Measurements from ENCODE around the gene ZNF324B. TPM values are rescaled to one million over a fixed set of nuclear protein-coding genes. Genes with fewer than 3 reads are reported as not detected.
A peak's percentile ranks its signal among the peaks of the same experiment; 100 is the strongest.

The ZNF324B gene
- total and polyA plus RNA-seq, 2 donors (not counting 1 experiment from before 2014, with no cell fraction given), result 5.6 to 17.4 TPM

GRCh38 chr19:58453743-58454142, 2.3 kb downstream of the ZNF324B start:
- H3K4me1 ChIP-seq (ENCODE audit: control insufficient read depth in 2 of 2, insufficient read depth in 2 of 2, low read length in 2 of 2), result peaks cover 5 to 12% of the 10 kb centered on the region in 2 donors
- H3K9ac ChIP-seq (ENCODE audit: low read length), result no peak overlapping the region
- ChIA-PET CTCF (no interaction called here), POLR2A (interaction anchor here (1.4 kb wide), 1 partner anchor 22 kb away, joined by 3 read pairs; the partner anchor contains the start of gene ZNF446)
- DNase-seq (no peak), ATAC-seq (ENCODE audit: low read depth) (no peak)
- no peak overlapping the region for H2AFZ ChIP-seq (ENCODE audit: insufficient read depth, low read depth, low read length, poor library complexity, severe bottlenecking)
- no peak for TF ChIP-seq EZH2 (IDR thresholded peaks at IDR 0.05; ENCODE audit: borderline replicate concordance, insufficient read depth, low read depth, low read length, poor library complexity, severe bottlenecking)
- TF ChIP-seq CTCF (IDR thresholded peaks at IDR 0.05), result no peak
- intact Hi-C loops (cut with micrococcal nuclease), result loop anchor here (5.0 kb wide), 2 partner anchors 91 to 126 kb away; partner anchors contain the start of genes ZNF497 and ZSCAN22
- H3K4me3 ChIP-seq (ENCODE audit: control extremely low read depth in 1 of 5, extremely low read depth in 1 of 5, insufficient read depth in 1 of 5, low read depth in 2 of 5, low read length in 4 of 5), result no peak overlapping the region
- peaks cover 1 to 8% (median 3%) of the 10 kb centered on the region in 3 donors for H3K9me3 ChIP-seq (ENCODE audit: control extremely low read depth in 1 of 3, control insufficient read depth in 2 of 3, insufficient read depth in 1 of 3, low read length in 2 of 3)
- Mint-ChIP-seq H3K9me3 (ENCODE audit: insufficient read depth) (no peaks in the 10 kb centered on the region), H3K4me3 (peak overlapping the region; percentile 33), H3K4me1 (peaks cover 20% of the 10 kb centered on the region), H3K27me3 (no peaks in the 10 kb centered on the region), H3K27ac (no peak overlapping the region)
- H3K36me3 ChIP-seq (replicated peaks in 1 of 2; ENCODE audit: control extremely low read depth in 1 of 2, control insufficient read depth in 1 of 2, extremely low read depth in 1 of 2, insufficient read depth in 2 of 2, low read length in 1 of 2), result peaks cover 0 to 12% of the 10 kb centered on the region in 2 experiments
- 98% methylated on average over 6 of the region's 6 CpGs for WGBS (ENCODE audit: insufficient coverage)
- no peak overlapping the region for H3K4me2 ChIP-seq (replicated peaks; ENCODE audit: low read depth, low read length, poor library complexity, severe bottlenecking)
- no peak overlapping the region for H3K27ac ChIP-seq (ENCODE audit: low read length in 2 of 2)
- peaks cover 6% of the 10 kb centered on the region for H3K79me2 ChIP-seq (ENCODE audit: control insufficient read depth, insufficient read depth, low read length)
- peaks cover 0 to 9% (median 0%) of the 10 kb centered on the region in 4 experiments for H3K27me3 ChIP-seq (replicated peaks in 1 of 4; ENCODE audit: control extremely low read depth in 1 of 4, control insufficient read depth in 3 of 4, insufficient read depth in 4 of 4, low read length in 3 of 4)
- H4K20me1 ChIP-seq (ENCODE audit: control insufficient read depth, insufficient read depth, low read length, poor library complexity, severe bottlenecking), result no peaks in the 10 kb centered on the region

GRCh38 chr19:58455306-58455705, 3.9 kb downstream of the ZNF324B start:
- H3K4me1 Mint-ChIP-seq, result peaks cover 20% of the 10 kb centered on the region
- Histone ChIP-seq H3K27me3 (replicated peaks in 1 of 4; ENCODE audit: control extremely low read depth in 1 of 4, control insufficient read depth in 3 of 4, insufficient read depth in 4 of 4, low read length in 3 of 4) (no peaks in the 10 kb centered on the region), H3K36me3 (replicated peaks in 1 of 2; ENCODE audit: control extremely low read depth in 1 of 2, control insufficient read depth in 1 of 2, extremely low read depth in 1 of 2, insufficient read depth in 2 of 2, low read length in 1 of 2) (peaks cover 0 to 12% of the 10 kb centered on the region in 2 experiments), H4K20me1 (ENCODE audit: control insufficient read depth, insufficient read depth, low read length, poor library complexity, severe bottlenecking) (no peaks in the 10 kb centered on the region), H3K4me3 (ENCODE audit: control extremely low read depth in 1 of 5, extremely low read depth in 1 of 5, insufficient read depth in 1 of 5, low read depth in 2 of 5, low read length in 4 of 5) (no peak overlapping the region), H3K27ac (ENCODE audit: low read length in 2 of 2) (no peak overlapping the region), H3K4me1 (ENCODE audit: control insufficient read depth in 2 of 2, insufficient read depth in 2 of 2, low read length in 2 of 2) (peaks cover 5 to 12% of the 10 kb centered on the region in 2 donors), H3K9me3 (ENCODE audit: control extremely low read depth in 1 of 3, control insufficient read depth in 2 of 3, insufficient read depth in 1 of 3, low read length in 2 of 3) (no peaks in the 10 kb centered on the region), H2AFZ (ENCODE audit: insufficient read depth, low read depth, low read length, poor library complexity, severe bottlenecking) (no peak overlapping the region), H3K9ac (ENCODE audit: low read length) (no peak overlapping the region), H3K79me2 (ENCODE audit: control insufficient read depth, insufficient read depth, low read length) (peaks cover 6% of the 10 kb centered on the region), H3K4me2 (replicated peaks; ENCODE audit: low read depth, low read length, poor library complexity, severe bottlenecking) (no peak overlapping the region)
- ATAC-seq (ENCODE audit: low read depth) (no peak), DNase-seq (no peak)
- ChIA-PET POLR2A (no interaction called here), CTCF (no interaction called here)
- H3K9me3 Mint-ChIP-seq (ENCODE audit: insufficient read depth), result no peaks in the 10 kb centered on the region
- no peaks in the 10 kb centered on the region for H3K27me3 Mint-ChIP-seq
- no peak overlapping the region for H3K4me3 Mint-ChIP-seq
- TF ChIP-seq EZH2 (IDR thresholded peaks at IDR 0.05; ENCODE audit: borderline replicate concordance, insufficient read depth, low read depth, low read length, poor library complexity, severe bottlenecking) (no peak), CTCF (IDR thresholded peaks at IDR 0.05) (no peak)
- H3K27ac Mint-ChIP-seq, result no peak overlapping the region
- intact Hi-C loops (cut with micrococcal nuclease), result no loop called here
- 98% methylated on average over 15 of the region's 21 CpGs for WGBS (ENCODE audit: insufficient coverage)

Data from B cell (primary cell).